ENCODE measurements around the gene PHF2. TPM values are rescaled to one million over a fixed set of nuclear protein-coding genes. Genes with fewer than 3 reads are reported as not detected.

The PHF2 gene
- total RNA-seq, 1 experiment from 2014 or later: 26.0 TPM

DNA sequence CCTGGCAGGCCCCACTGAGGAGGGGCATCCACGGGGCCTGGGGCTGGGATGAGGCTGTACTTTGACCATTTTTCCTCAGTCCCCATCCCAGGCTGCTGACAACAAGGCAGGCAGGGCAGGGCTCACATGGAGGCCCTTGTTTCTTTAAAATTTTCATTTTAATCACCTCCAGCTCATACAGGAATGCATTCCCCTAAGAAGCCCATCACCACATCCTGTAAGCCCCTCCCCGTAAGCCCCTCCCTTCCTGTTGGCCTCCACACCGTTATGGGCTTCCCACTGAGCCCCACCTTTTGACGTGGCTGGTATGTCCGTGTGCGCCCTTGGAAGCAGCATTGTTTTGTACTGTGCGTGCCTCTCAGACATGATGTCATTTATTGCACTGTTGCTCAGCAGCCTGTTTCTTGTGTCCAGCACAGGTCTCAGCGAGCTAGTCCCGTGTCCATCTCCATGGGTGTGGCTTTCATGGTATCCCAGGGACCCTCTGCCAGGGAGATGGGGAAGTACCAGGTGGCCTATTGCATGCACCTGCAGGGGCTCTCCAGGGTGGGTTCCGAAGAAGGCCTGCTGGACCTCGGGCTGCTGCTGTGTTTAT lies 22.4 kb downstream of the PHF2 start:
- DNase-seq (ENCODE audit: extremely low read depth, low read depth): no peak

GRCh38 chr9:93599571-93600403 lies 23.4 kb downstream of the PHF2 start:
- DNase-seq (ENCODE audit: extremely low read depth, low read depth): no peak

- DNase-seq (ENCODE audit: extremely low read depth, low read depth): no peak
Observed at GRCh38 chr9:93600504-93600903, 24.1 kb downstream of the PHF2 start.

DNA sequence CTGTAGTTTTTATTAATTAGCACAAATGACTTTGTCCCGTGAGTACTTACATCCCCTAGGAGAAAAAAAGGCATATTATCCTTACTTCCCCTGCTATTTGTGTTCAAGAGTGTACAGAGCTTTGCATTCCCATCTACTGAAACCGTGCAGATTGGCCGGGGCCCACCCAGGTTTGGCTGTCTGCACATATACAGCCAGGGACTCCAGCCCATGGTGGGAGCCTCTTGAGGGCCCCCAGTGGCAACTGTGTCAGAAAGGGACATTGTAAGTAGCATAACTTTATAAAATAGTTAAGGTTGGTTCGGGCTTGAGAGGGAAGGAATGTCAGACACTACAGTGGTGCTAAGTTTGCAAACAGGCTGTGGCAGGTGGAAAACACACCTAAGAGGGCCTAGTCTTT lies 24.7 kb downstream of the PHF2 start:
- DNase-seq (ENCODE audit: extremely low read depth, low read depth): no peak

DNA sequence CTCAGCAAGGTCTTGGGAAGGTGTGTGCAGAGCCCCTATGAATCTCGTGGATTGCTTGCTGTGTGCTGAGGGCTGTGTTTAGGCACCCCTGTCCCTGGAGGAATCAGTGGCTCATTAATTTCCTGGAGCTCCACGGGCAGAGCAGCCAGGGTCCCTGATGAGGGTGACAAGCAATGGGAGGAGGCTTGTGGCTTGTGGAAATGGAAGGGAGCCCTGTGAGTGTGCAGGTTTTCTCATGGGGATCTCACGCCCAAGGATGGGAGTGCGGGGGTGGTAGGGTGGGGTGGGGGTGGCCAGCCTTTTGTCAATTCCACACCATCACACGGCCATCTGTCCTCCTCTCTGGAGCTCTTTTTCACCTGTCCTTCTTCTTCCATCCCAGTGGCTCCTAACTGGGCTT lies 25.3 kb downstream of the PHF2 start:
- no peak for DNase-seq (ENCODE audit: extremely low read depth, low read depth)

DNA sequence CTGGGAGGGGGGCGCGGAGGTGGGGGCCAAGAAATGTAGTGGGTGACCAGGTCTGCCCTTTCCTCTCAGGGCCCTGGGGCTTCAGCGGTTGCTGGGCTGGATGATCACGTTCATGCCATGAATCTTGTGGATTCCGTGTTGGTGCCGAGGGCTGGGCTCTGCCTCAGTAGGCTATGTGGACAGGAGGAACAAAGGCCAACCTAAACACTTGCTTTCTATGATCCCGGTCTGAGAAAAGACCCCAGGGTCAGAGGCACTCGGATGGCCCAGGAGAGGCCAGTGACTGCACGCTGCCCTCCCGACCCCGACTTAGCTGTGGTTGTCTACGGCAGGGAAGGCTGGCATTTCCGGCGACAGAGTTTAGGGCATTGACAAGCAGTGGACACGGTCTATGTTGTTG lies 26.6 kb downstream of the PHF2 start:
- no peak for DNase-seq (ENCODE audit: extremely low read depth, low read depth)

- no peak for DNase-seq (ENCODE audit: extremely low read depth, low read depth)
Observed at GRCh38 chr9:93603906-93604326, 27.5 kb downstream of the PHF2 start.

DNA sequence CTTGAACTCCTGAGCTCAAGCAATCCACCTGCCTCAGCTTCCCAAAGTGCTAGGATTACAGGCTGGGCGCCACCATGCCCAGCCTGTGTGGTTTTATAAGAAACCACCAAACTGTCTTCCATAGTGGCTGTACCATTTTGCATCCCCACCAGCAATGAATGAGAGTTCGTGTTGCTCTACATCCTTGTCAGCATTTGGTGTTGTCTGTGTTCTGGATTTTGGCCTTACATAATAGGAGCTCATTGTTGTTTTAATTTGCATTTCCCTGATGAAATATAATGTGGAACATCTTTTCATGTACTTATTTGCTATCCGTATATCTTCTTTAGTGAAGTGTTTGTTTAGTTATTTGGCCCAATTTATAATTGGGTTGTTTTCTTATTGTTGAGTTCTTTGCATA lies 29.8 kb downstream of the PHF2 start:
- DNase-seq (ENCODE audit: extremely low read depth, low read depth): no peak

DNA sequence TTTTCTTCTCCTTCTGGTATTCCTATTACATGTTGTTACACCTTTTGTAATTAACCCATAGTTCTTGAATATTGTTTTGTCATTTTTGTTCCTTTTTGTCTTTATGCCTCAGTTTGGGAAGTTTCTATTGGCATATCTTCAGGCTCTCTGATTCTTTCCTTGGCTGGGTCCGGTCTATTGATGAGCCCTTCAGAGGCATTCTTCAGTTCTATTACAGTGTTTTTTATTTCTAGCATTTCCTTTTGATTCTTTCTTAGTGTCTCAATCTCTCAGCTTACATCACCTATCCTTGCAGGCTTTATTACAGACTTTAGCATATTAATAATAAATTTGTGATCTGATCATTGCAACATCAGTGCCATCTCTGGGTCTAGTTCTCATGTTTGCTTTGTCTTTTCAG lies 33.8 kb downstream of the PHF2 start:
- DNase-seq (ENCODE audit: extremely low read depth, low read depth): no peak

- DNase-seq (ENCODE audit: extremely low read depth, low read depth): no peak
Observed at GRCh38 chr9:93612052-93612795, 35.8 kb downstream of the PHF2 start.

- no peak for DNase-seq (ENCODE audit: extremely low read depth, low read depth)
Observed at GRCh38 chr9:93612796-93613154, 36.4 kb downstream of the PHF2 start.

DNA sequence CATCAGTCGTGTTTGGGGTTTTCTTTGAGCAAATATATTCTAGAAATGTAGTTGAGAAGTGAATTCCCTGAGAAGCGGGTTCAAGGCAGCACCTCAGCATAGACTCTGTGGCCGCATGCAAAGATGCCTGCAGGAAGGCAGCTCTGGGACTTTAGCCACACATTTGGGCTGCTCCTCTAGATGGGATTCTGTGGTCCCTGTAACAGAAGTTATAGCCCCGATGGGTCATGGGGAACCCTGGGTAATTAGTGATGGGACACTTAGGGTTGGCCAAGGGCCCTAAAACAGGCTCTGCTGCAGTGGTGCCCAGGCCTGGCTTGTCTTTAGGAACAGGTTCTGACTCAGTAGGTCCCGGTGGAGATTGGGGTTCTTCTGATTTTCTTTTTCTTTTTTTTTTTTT lies 36.8 kb downstream of the PHF2 start:
- no peak for DNase-seq (ENCODE audit: extremely low read depth, low read depth)

DNA sequence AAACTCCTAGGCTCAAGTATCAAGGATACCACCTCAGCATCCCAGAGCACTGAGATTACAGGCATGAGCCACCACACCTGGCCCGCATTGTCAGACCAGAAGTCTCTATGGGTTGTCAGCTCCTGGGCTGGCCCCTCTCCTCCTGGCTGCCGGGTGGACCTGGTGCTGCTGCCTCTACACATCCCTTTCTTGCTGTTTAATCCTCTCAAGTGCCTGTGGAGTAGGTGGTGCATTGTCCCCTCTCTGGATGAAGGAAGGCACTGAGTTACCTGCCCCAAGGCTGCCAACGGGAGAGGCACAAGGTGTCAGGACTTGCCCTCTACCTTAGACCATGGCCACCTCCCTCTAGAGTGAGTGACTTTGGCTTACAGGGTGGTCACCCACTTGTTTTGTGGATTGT lies 37.4 kb downstream of the PHF2 start:
- no peak for DNase-seq (ENCODE audit: extremely low read depth, low read depth)

DNA sequence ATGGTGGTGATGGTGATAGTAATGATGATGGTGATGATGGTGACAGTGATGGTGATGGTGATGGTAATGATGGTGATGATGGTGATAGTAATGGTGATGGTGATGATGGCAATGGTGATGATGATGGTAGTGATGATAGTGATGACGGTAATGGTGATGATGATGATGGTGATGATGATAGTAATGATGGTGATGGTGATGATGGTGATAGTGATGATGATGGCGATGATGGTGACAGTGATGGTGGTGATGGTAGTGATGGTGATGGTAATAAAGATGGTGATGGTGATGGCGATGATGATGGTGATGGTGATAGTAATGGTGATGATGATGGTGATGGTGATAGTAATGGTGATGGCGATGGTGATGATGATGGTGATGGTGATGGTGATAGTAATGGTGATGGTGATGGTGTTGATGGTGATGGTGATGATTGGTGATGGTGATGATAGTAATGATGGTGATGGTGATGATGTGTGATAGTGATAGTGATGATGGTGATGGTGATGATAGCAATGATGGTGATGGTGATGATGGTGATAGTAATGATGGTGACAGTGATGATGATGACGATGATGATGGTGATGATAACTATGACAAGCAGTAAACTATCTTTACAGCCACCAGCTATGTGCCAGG lies 38.6 kb downstream of the PHF2 start:
- no peak for DNase-seq (ENCODE audit: extremely low read depth, low read depth)

GRCh38 chr9:93616044-93616443 lies 39.7 kb downstream of the PHF2 start:
- DNase-seq (ENCODE audit: extremely low read depth, low read depth): no peak

DNA sequence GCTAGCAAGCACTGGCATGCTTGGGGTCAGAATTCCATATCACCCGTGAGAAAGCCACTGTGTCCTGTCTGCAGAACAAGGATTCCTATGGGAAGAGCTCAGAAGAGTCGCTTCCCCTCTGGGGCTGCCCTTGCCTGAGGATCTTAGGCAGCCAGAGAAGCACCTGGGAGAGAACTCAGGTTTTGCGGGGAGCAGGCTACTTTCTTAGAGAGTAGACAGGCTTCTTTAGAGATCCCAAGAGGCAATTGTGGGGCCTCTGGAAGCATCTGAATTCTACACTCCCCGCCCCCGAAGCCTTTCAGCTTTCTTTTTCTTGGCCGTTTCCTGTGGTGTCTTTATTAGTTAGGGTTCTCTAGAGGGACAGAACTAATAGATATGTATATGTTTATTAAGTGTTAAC lies 40.9 kb downstream of the PHF2 start:
- DNase-seq (ENCODE audit: extremely low read depth, low read depth): no peak

DNA sequence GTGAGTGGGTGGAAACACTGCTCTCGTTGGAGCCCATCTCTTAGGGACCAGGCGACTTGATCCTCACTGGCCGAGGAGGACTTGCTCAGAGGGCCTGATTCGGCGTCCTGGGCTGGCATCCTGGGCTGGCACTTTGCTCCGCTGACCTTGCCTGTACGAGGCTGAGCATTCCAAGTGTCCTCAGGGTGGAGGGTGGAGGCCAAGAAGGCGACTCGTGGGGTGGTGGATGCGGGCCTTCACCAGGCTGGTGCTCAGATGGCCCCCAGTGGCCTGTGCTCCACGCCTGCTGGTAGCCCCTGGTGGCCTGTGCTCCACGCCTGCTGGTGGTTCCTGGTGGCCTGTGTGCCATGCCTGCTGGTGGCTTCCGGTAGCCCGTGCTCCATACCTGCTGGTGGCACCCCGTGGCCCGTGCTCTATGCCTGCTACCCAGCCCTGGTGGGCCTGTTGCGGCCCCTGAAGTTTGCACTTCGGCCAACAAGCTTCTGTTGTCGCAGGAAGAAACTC lies 42.9 kb downstream of the PHF2 start:
- DNase-seq (ENCODE audit: extremely low read depth, low read depth): no peak

- no peak for DNase-seq (ENCODE audit: extremely low read depth, low read depth)
Observed at GRCh38 chr9:93620041-93620506, 43.7 kb downstream of the PHF2 start.

DNA sequence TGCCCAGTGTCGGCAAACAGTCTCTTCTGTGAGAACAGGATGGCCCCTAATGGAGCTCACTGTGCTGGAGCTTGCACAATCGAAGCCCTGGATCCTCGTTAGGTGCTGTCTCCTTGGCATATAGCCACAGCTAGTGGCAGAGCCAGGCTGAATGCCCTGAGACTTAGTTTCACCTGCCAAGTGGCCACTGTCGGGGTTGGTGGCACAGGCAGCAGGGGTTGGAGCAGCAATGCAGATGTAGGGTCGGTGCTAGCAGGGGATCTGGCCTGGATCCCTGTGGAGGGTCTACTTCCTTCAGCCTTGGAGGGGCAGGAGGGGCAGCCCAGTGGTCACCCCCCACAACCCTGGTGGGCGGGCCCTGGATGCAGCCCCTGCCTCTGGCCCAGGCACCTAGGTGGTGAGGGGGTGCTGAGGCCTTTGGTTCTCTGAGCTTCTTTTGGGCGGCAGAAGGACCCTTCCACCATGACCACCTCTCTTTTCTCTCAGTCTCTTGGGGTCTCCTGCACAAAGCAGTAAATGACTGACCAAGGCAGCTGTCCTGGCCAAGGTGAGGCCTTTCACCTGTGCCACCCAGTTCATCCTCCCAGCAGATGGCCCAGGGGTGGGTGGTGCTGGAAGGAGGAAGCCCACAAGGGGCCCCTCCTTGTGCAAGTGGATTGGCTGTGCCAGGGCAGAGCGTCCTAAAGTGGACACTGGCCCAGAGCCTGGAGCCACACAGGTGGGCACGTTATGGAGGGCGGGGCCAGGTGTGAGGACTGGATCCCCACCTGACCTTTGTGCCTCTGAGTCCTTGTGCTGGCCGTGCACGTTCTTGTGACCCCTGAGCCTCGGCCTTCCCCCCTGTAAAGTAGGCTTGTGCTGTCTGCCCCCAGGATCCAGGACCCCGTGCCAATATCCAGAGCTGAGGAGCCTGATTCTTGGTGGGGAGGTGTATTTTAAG lies 44.8 kb downstream of the PHF2 start:
- DNase-seq (ENCODE audit: extremely low read depth, low read depth): no peak

DNA sequence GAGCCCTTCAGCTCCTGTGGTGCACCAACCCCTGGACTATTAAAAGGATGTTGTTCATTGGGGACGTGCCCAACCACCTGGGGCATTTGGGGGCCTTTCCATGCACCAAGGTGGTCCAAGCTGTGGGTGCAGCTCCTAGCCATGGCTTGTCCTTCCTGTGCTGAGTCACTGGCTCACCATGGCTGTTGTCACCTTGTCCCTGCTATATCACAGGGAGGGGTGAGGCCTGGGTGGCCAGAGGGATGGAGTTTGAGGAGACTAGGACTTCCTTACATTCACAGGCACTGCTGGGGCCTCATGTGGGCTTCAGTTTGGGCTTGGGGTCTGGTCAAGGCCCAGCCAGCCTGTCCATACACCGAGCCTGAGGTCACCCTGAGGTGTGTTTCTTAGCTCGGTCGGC lies 45.5 kb downstream of the PHF2 start:
- DNase-seq (ENCODE audit: extremely low read depth, low read depth): no peak
